HG03521 (cell line): ENCODE data around the gene MGAM2.
"Not testable (repeated sequence)": the region's sequence is repeated elsewhere in the genome, so short reads cannot be mapped to it uniquely, and the experiment has no call there.

ENCODE experiments used
- ATAC-seq: cut with Tn5 transposase; IDR thresholded peaks from one replicate; pipeline ENCODE4 v1.9.1; 2021; ENCODE audit warnings: mild to moderate bottlenecking, moderate library complexity; ENCODE audit not compliant: unreplicated experiment

The MGAM2 gene

DNA sequence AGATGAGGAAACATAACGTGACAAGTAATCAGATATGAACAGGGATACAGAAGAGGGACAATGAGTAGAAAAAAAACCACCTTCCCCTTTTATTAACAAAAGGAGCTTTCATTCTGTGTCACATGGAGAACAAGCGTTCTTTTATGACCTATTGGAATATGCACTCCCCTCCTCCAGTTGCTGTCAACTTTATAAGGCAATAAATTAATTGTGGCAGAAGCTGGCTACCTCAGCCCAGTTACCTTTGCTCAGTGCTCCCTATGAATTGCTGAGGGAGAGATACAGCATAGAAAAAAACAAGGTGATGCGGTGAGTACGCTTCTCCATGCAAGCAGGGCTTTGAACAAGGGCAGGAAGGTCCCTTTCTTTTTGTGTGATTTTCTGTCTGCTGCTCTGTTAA, at the start of gene MGAM2:
Gene MGAM2, plus strand, starts transcription at position 220 of the 400 bp plus-strand sequence. CDS start 5,156 bp downstream, outside the sequence.
- no peak for ATAC-seq

DNA sequence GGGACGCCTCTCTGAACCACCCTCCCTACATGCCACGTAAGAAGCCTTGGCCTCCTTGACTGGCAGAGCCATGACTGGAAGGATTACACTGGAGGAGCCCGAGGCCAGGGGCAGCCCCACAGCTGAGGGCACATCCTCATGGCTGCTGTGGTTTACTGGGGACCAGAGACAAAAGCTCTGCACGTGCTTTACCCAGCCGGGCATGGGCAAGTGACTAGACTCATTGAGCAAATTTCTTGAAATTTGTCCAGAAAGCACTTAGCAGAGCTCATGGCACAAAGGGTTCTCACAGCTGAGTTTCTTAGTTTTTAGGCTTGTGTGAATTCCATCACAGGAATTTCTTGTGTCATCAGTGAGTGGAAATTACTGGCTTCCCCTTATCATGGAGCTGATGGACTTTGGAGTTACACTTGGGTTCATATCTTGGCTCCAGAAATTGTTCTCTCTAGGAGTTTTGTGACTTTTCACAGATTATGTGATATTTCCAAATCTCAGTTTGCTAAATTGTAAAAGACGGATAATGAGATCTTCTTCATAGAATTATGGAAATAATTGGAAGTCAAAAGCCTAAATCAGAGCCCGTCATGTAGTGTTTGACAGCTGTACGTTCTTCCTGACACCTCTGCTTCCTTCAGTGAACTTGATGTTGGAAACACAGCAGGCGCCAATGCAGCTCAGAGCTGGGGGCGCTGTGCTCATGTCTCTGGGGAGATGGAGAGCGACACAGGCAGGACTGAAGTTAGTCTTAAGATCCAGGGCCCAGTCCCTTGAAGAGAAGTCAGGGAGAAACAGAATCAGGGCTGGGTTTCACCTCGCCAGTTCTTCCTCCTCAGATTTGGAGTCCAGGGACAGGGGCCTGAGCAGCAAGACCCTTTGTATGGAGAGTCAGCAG, 47.7 kb upstream of the MGAM2 start:
- no peak for ATAC-seq

DNA sequence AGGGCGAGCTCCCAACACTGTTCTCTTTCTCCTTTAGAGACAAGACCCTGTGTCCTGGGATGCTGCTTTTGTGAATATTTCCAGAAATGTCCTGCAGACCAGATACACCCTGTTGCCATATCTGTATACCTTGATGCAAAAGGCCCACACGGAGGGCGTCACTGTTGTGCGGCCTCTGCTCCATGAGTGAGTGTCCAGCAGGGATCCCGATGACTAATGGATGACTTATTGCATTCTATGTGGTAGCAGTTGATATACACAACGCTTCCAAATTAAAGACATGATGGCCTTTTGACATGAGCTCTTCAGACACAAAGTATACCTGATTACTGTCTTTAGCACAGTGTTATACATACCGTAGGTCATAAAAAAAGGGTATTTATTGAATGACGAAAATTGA, 45.0 kb upstream of the MGAM2 start:
- ATAC-seq, result no peak

DNA sequence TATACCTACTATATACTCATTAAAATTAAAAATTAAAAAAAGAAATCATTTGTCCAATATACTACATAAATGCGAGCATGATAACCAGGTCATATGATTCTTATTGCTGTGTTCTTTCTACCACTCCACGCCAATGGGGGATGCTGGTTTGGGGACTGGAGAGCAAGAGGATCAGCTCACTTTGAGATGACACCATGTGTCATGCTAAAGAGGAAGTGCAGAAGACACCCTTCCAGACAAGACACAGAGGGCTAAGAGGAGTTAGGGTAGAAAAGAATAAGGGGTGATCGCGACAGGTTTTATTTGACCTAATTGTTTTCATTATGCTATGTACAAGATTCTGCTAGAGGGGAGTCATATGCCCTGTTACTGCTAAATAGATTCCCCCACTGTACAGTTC, 33.8 kb upstream of the MGAM2 start:
- no peak for ATAC-seq

DNA sequence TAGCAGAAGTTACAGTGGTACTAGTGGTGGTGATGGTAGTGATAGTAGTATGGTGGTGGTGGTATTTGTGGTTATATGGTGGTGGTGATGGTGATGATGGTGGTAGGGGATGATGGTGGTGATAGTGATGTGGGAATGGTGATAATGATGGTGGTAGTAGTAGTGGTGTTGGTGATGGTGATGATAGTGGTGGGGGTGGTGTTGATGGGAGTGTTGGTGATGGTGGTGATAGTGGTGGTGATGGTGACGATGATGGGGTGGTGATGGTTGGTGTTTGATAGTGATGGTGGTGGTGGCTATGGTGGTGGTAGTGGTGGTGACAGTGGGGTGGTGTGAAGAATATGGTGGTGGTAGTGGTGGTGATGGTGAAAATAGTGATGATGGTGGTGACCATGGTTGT, 27.9 kb upstream of the MGAM2 start:
- ATAC-seq, result no peak

DNA sequence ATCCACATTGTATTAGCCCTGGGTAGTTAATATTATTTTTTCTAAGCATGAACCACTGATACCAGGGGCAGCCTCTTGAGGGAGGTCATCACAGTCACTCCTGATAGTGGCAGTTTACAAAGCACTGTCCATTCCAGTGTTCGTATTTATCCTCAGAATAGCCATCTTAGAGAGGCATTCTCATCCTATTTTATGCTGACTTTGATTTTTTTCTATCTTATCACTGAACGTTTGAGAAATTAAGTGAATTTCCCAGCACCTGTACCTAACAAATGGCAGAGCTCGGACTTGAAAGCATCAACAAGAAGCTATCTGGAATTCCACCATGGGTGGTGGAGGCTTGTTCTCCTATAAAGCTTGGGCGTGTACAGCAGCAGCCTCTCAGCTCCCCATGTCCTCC, 26.1 kb upstream of the MGAM2 start:
- ATAC-seq, result no peak

DNA sequence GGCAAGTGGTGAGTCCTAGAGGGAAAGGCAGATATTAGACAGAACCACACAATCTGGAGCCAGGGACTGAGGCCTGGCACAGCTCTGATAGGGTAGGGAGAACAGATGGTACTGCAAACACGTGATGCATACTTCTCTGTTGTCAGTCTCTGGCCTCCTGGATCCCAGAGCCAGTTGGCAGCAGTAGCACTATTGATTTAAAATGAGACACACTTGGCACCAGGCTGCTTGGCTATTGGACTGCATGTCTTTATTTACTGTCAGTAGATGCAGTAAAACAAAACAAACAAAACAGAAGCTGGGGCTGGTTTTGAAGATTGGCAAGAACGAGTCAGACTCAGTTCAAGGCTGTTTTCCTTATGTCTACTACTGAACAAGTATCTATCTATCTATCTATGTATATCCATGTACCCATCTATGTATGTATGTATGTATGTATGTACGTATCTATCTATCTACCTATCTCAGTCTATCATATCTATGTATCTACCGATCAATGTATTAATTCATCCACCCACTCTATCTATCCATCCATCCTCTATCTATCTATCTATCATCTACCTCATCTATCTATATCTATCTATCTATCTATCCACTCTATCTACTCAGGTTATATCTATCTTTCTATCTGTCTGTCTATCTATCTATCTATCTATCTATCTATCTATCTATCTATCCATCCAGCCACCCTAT, 23.4 kb upstream of the MGAM2 start:
- ATAC-seq, result no peak

DNA sequence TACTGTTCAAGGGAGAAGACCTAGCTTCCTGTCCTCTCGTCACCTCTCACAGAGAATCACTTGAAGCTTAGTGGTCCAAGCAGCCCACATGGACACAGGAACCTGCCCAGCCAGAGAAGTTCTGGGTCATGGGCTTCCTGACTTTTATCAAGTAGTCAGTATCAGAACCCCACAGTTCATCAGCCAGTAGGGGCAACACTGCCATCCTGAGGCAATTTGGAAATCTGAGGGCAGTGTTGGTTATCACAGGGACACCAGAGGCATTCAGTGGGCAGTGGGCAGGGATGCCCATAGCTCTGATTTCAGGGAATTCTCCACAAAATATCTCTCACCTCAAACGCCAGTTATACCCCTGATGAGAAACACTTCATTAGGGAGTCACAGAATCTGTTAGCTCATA, 22.5 kb upstream of the MGAM2 start:
- ATAC-seq, result no peak

DNA sequence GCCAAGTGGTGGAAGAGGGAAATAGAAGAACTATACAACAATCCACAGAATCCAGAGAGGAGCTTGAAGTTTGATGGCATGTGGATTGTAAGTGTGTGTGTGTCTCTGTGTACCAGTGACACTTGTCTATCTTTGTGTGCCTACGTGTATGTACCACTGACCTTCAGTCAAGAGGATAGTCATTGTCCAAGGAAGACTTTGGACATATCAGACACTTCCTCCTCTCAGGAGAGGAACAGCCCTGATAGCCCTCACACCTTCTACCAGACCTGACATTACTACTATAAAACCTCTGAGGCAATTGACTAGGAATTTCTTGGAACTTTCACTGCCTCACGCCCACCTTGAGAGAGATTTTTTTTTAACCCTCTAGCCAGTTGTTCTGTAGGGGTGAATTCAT, 19.6 kb upstream of the MGAM2 start:
- no peak for ATAC-seq

DNA sequence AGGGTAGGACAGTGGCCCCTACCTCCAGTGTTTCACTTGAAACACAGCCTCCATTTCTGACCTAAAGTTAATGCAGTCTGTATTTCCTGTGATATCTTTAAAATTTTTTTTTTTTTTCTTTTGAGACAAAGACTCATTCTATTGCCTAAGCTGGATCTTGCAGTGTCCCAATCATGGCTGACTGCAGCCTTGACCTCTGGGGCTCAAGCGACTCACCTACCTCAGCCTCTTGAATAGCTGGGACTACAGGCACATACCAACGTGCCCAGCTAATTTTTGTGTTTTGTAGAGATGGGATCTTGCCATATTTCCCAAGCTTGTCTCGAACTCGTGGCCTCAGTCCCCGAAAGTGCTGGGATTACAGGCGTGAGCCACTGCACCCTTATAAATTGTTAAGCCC, 16.7 kb upstream of the MGAM2 start:
- ATAC-seq, result no peak

DNA sequence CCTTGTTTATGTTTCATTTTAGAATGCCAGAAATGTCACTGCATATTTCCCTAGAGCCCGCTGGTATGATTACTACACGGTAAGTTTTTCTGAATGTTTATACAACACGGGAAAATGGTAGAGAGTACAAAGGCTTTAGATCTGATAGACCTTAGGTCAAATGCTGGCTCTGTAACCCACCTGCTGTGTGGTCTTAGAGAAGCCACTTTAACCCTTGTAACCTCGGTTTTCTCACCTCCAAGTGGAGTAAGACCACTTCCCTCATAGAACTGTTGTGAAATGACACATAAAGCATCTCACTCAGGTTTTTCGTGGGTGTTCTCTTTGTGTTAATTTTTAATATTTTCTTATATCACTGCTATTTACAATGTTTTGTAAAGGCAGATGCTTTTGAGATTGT, 13.9 kb upstream of the MGAM2 start:
- ATAC-seq, result no peak

DNA sequence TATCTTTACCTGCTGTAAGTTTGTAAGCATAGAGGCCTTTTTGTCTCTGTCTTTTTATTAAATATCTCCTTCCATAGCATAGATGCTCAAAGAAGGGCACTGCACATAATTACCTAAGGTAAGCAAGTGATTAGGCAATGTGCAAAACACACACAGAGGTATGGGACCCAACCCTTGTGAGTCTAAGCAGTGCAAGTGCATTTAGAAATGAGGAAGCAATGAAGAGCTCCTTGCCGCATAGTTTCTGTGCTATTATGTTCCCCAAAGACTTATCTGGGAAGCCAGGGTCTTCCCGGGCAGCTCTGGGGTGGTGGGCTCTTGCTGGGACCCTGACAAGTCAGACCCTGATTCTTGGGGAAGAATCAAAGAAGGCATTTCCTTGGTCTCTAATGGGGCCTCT, 13.5 kb upstream of the MGAM2 start:
- ATAC-seq, result no peak

DNA sequence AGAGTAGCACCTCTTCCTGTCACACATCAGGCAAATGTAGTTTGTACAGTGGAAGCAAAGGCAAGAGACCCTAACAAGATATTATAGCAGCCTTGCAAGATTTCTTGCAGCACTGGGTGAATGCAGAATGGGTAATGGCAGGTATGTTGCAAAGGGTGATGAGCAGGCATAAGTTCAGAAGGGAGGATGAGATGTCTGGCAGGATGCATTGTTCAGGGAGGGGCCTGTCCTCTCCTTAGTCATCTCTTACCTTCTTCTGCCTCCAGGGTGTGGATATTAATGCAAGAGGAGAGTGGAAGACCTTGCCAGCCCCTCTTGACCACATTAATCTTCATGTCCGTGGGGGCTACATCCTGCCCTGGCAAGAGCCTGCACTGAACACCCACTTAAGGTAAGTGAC, 12.2 kb upstream of the MGAM2 start:
- not testable (repeated sequence) for ATAC-seq

DNA sequence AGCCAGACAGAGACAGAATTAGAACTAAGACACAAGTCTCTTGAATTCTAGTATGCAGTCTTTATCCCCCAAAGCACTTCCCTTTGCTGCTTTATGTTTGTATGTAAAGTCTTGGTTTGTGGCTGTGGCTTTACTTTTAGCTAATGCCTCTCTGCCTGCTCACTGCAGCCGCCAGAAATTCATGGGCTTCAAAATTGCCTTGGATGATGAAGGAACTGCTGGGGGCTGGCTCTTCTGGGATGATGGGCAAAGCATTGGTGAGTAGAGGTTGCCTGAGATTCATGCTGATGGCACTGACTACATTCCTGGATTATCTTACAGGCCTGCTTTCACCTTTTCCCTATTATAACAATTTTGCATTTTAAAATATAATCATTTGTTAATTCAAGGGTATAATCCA, 10.9 kb upstream of the MGAM2 start:
- ATAC-seq, result no peak

DNA sequence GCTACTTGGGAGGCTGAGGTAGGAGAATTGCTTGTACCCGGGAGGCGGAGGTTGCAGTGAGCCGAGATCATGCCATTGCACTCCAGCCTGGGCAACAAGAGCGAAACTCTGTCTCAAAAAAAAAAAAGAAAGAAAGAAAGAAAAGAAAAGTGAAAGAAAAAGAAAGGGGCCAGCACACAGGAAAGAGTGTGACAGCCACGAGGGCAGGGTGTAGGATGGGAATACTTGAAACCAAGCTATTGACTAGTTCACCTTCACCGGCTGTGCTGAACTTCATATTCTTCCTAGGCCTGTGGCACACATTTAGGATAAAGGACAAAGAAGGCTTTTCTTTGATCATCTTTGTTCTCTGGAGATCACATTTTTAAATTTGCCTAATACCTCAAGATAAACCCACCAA, 9.7 kb upstream of the MGAM2 start:
- ATAC-seq, result not testable (repeated sequence)

DNA sequence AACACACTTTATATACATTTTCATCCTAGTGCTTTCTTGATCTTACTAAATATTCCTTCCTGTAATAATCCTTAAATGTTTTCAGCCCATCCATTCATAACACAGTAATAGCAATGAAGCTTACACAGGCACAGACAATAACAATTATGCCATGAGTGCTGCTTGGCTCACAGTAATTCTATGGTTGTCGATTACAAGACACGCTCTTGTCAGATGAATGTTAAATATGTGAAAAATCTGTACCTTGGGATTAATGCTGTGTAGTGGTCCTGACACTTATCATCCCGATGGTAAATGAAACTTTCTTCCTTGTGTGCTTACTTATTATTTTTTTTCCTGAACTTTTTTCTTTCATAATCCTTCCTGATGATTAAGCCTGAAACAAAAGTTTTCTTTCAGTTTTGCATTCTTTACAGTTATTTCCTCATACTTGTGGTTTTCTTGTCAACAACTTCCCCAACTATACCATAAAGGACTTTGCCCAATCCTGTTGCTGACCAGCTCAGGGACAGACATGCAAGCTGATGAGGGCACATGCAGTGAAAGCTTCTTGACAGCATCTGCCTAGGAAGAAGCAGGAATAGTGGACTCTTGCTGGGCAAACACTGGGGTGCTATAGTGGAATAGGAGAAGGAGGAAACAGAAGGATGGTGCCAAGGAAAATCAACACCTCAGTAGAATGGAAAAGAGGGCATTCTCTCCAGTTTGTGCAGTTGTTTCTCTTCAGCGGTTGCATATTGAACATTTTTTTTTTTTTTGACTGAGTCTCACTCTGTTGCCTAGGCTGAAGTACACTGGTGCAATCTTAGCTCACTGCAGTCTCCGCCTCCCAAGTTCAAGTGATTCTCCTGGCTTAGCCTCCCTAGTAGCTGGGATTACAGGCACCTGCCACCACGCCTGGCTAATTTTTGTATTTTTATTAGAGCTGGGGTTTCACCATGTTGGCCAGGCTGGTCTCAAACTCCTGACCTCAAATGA, 6.7 kb upstream of the MGAM2 start:
- ATAC-seq, result no peak

DNA sequence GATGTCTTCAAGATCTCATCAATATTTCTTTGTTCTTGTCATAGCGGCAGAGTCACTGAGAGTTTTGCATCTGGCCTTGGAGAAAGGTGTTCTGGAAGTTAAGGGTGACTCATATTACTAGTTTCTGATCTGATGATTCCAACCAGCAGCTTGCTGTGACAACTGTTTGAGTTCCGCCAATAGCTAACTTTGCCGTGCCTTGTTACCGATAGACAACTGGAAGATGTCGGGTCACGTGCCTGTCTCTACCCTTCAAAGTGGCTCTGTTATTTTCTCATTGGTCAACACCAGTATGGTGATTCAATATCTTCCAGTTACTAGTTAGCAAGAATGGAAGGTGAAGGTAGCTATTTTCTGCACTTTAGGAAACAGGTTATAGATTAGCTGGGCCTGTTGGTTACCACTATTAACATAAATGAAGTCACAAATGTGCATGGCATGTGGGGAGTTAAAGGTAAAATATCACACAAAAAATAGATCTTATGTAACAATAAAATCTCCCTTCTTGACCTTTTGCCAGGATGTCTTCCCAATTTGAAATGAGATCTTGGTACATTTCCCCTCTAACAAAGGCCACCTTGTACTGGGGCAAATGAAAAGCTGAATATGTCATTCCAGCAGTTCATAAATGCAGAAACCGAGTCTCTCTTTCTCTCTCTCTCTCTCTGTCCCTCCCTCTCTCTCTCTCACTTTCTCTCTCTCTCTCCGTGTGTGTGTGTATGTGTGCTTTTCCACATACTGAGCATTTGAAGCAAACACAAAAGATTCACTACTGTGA, 2.6 kb upstream of the MGAM2 start:
- ATAC-seq, result no peak

DNA sequence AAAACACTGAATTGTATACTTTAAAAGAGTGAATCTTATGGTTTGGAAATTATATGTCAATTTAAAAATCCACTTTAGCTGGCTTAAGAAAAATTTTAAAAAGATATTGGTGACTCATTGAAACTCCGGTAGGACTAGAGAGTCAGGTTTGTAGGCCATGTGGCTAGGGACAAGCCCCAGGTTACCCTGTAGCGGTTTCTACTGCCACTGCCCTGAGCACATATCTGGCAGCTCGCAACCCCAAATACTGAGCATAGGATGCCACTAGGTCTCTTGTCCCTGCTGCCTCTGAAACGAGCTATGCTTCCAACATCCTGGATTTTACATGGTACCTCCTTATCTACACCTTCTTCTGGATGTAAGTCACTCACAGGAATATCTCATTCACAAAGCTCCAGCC, 1.4 kb upstream of the MGAM2 start:
- ATAC-seq, result no peak

DNA sequence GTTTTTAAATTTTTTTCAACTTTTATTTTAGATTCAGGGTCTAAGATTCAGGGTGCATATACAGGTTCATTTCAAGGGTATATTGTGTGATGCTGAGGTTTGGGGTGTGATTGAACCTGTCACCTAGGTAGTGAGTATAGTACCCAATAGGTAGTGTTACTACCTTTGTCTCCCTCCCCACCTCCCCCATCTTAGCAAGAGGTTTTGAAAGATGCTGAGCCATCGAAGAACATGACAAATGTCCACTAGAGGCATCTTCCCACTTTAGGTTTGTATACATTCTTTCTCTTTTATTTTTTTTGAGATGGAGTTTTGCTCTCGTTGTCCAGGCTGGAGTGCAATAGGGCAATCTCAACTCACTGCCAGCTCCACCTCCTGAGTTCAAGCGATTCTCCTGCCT, 880 bp upstream of the MGAM2 start:
- ATAC-seq, result no peak

DNA sequence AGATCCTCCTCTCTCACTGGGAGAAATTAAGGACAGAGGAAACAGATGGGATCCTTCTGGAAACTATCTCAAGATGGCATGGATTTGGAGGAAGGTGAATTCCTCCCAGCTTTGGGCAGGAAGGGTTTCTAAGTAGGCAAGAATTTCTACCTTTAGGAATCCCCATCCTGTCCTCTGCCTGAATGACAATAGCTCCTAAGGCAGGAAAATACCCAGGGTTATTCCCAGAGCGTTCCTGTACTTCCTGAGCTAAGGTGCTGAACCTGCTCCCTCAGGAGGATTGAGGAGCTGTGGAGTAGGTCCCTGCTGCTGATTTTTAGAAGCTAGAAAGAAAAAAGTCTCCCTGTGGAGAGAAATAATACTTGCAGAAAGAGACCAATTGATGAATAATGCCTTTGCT, 568 bp downstream of the MGAM2 start:
- no peak for ATAC-seq
